Sigmoid colon (tissue), 7 donors: ENCODE results near the gene LRRFIP1. TPM values are rescaled to one million over a fixed set of nuclear protein-coding genes. Genes with fewer than 3 reads are reported as not detected.
"Not testable (repeated sequence)": the region's sequence is repeated elsewhere in the genome, so short reads cannot be mapped to it uniquely, and the experiment has no call there.

Experiments
- DNase-seq: peaks from one replicate; pipeline ENCODE4 v3.0.0-alpha.2; 2019
- H3K27ac ChIP-seq, 4 donors: fragments of 200-600 bp; sonication (generic); one replicate each; pipeline ENCODE4 v1.5.1; 2016 to 2019; ENCODE audit warnings: mild to moderate bottlenecking in 1 of 4
- H3K27me3 ChIP-seq, 3 donors: fragments of 200-600 bp; sonication (generic); one replicate each; pipeline ENCODE4 v1.5.1; 2019; ENCODE audit warnings: mild to moderate bottlenecking in 1 of 3
- H3K36me3 ChIP-seq, 4 donors: fragments of 200-600 bp; sonication (generic); one replicate each; pipeline ENCODE4 v1.5.1; 2016 to 2019
- H3K4me1 ChIP-seq, 4 donors: fragments of 200-600 bp; sonication (generic); one replicate each; pipeline ENCODE4 v1.5.1; 2017 to 2019
- H3K4me3 ChIP-seq, 4 donors: fragments of 200-600 bp; sonication (generic); one replicate each; pipeline ENCODE4 v1.5.1; 2017 to 2019; ENCODE audit warnings: mild to moderate bottlenecking in 2 of 4, moderate library complexity in 1 of 4
- H3K9me3 ChIP-seq, 4 donors: fragments of 200-600 bp in 3 of 4; sonication (generic) in 3 of 4; one replicate each; pipeline versions ENCODE4 v1.5.1 to v1.6.1; 2013 to 2019
- CTCF ChIP-seq, 4 experiments: fragments of 450-650 bp in 3 of 4; fragments of 200-600 bp in 1 of 4; IDR thresholded peaks; one replicate each; pipeline ENCODE4 v1.5.1; 2016 to 2019; ENCODE audit warnings: antibody characterized with exemption in 4 of 4, mild to moderate bottlenecking in 3 of 4, moderate library complexity in 2 of 4
- EP300 ChIP-seq, 4 donors: sonication (generic); formaldehyde crosslinking; IDR thresholded peaks; one replicate each; pipeline ENCODE4 v1.6.1; 2017; ENCODE audit warnings: antibody characterized with exemption in 4 of 4
- POLR2A ChIP-seq, 2 donors: fragments of 450-650 bp; IDR thresholded peaks; one replicate each; pipeline ENCODE4 v1.6.1; 2016; ENCODE audit warnings: antibody characterized with exemption in 2 of 2, mild to moderate bottlenecking in 2 of 2, moderate library complexity in 2 of 2
- POLR2AphosphoS5 ChIP-seq, 4 donors: sonication (generic); formaldehyde crosslinking; IDR thresholded peaks; one replicate each; pipeline ENCODE4 v1.6.1; 2017; ENCODE audit warnings: antibody characterized with exemption in 4 of 4
- WGBS, 2 donors: extraction: QIAGEN DNeasy Blood & Tissue Kit; methylation state at CpG; one replicate each; pipeline ENCODE4 v1.1.7; 2013; 5-methylcytosine and 5-hydroxymethylcytosine counted together
- intact Hi-C: fragments of 100-400 bp; cut with DNase I; formaldehyde crosslinking; loops from one replicate; pipeline ENCODE4 v1.15.1; 2023
- polyA plus RNA-seq, 3 donors: library from polyadenylated mRNA; stranded (reverse); fragments of 200-250 nt; gene quantifications; one replicate each; pipeline ENCODE4 v1.2.3, GENCODE V29; 2013
- total RNA-seq, 4 donors: library from RNA; depleted of rRNA; stranded (reverse); fragments of >200 nt; gene quantifications; one replicate each; pipeline ENCODE4 v1.1.0, GENCODE V29; 2016
- donor health status: healthy with polysubstance abuse.
- donor health status: Bipolar disorder and iron deficiency.
- donor health status: healthy.

Gene LRRFIP1
- total and polyA plus RNA-seq, 7 donors, result 42.0 to 185 (median 112) TPM

GRCh38 chr2:237773826-237774225 is 146.4 kb downstream of the LRRFIP1 start:
- DNase-seq, result no peak
- H3K36me3 ChIP-seq, result peaks cover 5 to 96% (median 29%) of the 10 kb centered on the region in 4 donors
- no peaks in the 10 kb centered on the region for H3K27me3 ChIP-seq
- no peaks in the 10 kb centered on the region for H3K9me3 ChIP-seq
- WGBS, 2 donors, result 95 to 96% methylated on average over 15 of the region's 15 CpGs
- no peaks in the 10 kb centered on the region for H3K4me1 ChIP-seq
- TF ChIP-seq POLR2AphosphoS5 (IDR thresholded peaks at IDR 0.05) (no peak), POLR2A (IDR thresholded peaks at IDR 0.05) (no peak), EP300 (IDR thresholded peaks at IDR 0.05) (no peak), CTCF (IDR thresholded peaks at IDR 0.05) (no peak)
- no peak overlapping the region for H3K4me3 ChIP-seq
- intact Hi-C loops, result no loop called here
- no peak overlapping the region for H3K27ac ChIP-seq

- DNase-seq, result no peak
- H3K27me3 ChIP-seq, result no peaks in the 10 kb centered on the region
- peaks cover 5 to 97% (median 39%) of the 10 kb centered on the region in 4 donors for H3K36me3 ChIP-seq
- TF ChIP-seq POLR2A (IDR thresholded peaks at IDR 0.05) (no peak), POLR2AphosphoS5 (IDR thresholded peaks at IDR 0.05) (peak in 2 of 4 donors; percentile 10 to 25), CTCF (IDR thresholded peaks at IDR 0.05) (peak in 3 of 4 experiments; percentile 45 to 55 (median 51)), EP300 (IDR thresholded peaks at IDR 0.05) (no peak)
- no peaks in the 10 kb centered on the region for H3K4me1 ChIP-seq
- intact Hi-C loops, result no loop called here
- no peak overlapping the region for H3K4me3 ChIP-seq
- 64 to 80% methylated on average over 13 of the region's 13 CpGs for WGBS, 2 donors
- H3K9me3 ChIP-seq, result no peaks in the 10 kb centered on the region
- H3K27ac ChIP-seq, result no peak overlapping the region
Observed at GRCh38 chr2:237774811-237775553, 147.6 kb downstream of the LRRFIP1 start.

- 94 to 97% methylated on average over 14 of the region's 14 CpGs for WGBS, 2 donors
- no peaks in the 10 kb centered on the region for H3K27me3 ChIP-seq
- peaks cover 12 to 82% (median 38%) of the 10 kb centered on the region in 4 donors for H3K36me3 ChIP-seq
Observed at GRCh38 chr2:237779521-237779920, 152.1 kb downstream of the LRRFIP1 start.

GRCh38 chr2:237782181-237782580 is 154.8 kb downstream of the LRRFIP1 start:
- TF ChIP-seq POLR2AphosphoS5 (IDR thresholded peaks at IDR 0.05), result no peak
- no peak for TF ChIP-seq POLR2A (IDR thresholded peaks at IDR 0.05)
- TF ChIP-seq CTCF (IDR thresholded peaks at IDR 0.05), result no peak
- no peak for TF ChIP-seq EP300 (IDR thresholded peaks at IDR 0.05)
- H3K27ac ChIP-seq, result no peak overlapping the region
- WGBS, 2 donors, result 87% methylated on average over 7 of the region's 7 CpGs
- intact Hi-C loops, result no loop called here
- peaks cover 0 to 6% (median 4%) of the 10 kb centered on the region in 4 donors for H3K9me3 ChIP-seq
- H3K36me3 ChIP-seq, result peaks cover 7 to 60% (median 34%) of the 10 kb centered on the region in 4 donors
- H3K27me3 ChIP-seq, result no peaks in the 10 kb centered on the region
- H3K4me3 ChIP-seq, result no peak overlapping the region
- no peak for DNase-seq
- no peaks in the 10 kb centered on the region for H3K4me1 ChIP-seq

More at GRCh38 chr2:237779521-237779920, 152.1 kb downstream of the LRRFIP1 start:
- no peak for DNase-seq
- Histone ChIP-seq H3K4me1 (no peaks in the 10 kb centered on the region), H3K4me3 (no peak overlapping the region), H3K9me3 (no peaks in the 10 kb centered on the region), H3K27ac (no peak overlapping the region)
- intact Hi-C loops, result no loop called here
- TF ChIP-seq POLR2AphosphoS5 (IDR thresholded peaks at IDR 0.05) (no peak), POLR2A (IDR thresholded peaks at IDR 0.05) (no peak), EP300 (IDR thresholded peaks at IDR 0.05) (no peak), CTCF (IDR thresholded peaks at IDR 0.05) (no peak)

GRCh38 chr2:237783678-237784077 is 156.3 kb downstream of the LRRFIP1 start:
- H3K9me3 ChIP-seq, intact Hi-C loops, H3K27me3 ChIP-seq, H3K4me1 ChIP-seq, H3K27ac ChIP-seq, DNase-seq, H3K4me3 ChIP-seq: not testable (repeated sequence)
- peaks cover 7 to 46% (median 26%) of the 10 kb centered on the region in 4 donors for H3K36me3 ChIP-seq
- WGBS, 2 donors, result 98 to 100% methylated on average over 2 of the region's 5 CpGs
